Gastroesophageal sphincter (tissue), 4 donors: ENCODE results near the gene AMOTL1. TPM values are rescaled to one million over a fixed set of nuclear protein-coding genes. Genes with fewer than 3 reads are reported as not detected.
"Not testable (repeated sequence)": the region's sequence is repeated elsewhere in the genome, so short reads cannot be mapped to it uniquely, and the experiment has no call there.

ENCODE experiments used
- ATAC-seq: fragments of 150-250 bp; one replicate; pipeline ENCODE4 v1.9.1; 2016; ENCODE audit warnings: mild to moderate bottlenecking, moderate library complexity
- H3K27ac ChIP-seq, 4 donors: fragments of 200-600 bp; sonication (generic) in 3 of 4; 1 replicate in 3 of 4; 2 replicates in 1 of 4; pipeline ENCODE4 v1.5.1; 2016 to 2019
- H3K27me3 ChIP-seq: fragments of 200-600 bp; sonication (generic); one replicate; pipeline ENCODE4 v1.5.1; 2019
- H3K36me3 ChIP-seq, 2 donors: fragments of 200-600 bp; sonication (generic); one replicate each; pipeline ENCODE4 v1.5.1; 2019; ENCODE audit warnings: control low read depth in 1 of 2
- H3K4me1 ChIP-seq, 3 donors: fragments of 200-600 bp; sonication (generic); 1 replicate in 2 of 3; 2 replicates in 1 of 3; pipeline ENCODE4 v1.5.1; 2016 to 2019; ENCODE audit warnings: control low read depth in 2 of 3
- H3K4me3 ChIP-seq, 2 donors: fragments of 200-600 bp; sonication (generic); one replicate each; pipeline ENCODE4 v1.5.1; 2019; ENCODE audit warnings: mild to moderate bottlenecking in 1 of 2, moderate library complexity in 1 of 2
- H3K9me3 ChIP-seq, 3 donors: fragments of 200-600 bp; sonication (generic); one replicate each; pipeline ENCODE4 v1.5.1; 2017 to 2019; ENCODE audit warnings: control low read depth in 2 of 3
- CTCF ChIP-seq, 4 experiments: fragments of 200-600 bp in 2 of 4; fragments of 450-650 bp in 2 of 4; sonication (generic) in 1 of 4; IDR thresholded peaks; one replicate each; pipeline ENCODE4 v1.5.1; 2017 to 2019; ENCODE audit warnings: antibody characterized with exemption in 4 of 4, mild to moderate bottlenecking in 2 of 4, moderate library complexity in 2 of 4
- EP300 ChIP-seq: sonication (generic); formaldehyde crosslinking; IDR thresholded peaks from one replicate; pipeline ENCODE4 v1.6.1; 2017; ENCODE audit warnings: antibody characterized with exemption, mild to moderate bottlenecking
- POLR2A ChIP-seq, 2 donors: fragments of 450-650 bp; IDR thresholded peaks; one replicate each; pipeline ENCODE4 v1.6.1; 2017; ENCODE audit warnings: antibody characterized with exemption in 2 of 2, mild to moderate bottlenecking in 2 of 2, moderate library complexity in 1 of 2
- POLR2AphosphoS5 ChIP-seq: sonication (generic); formaldehyde crosslinking; IDR thresholded peaks from one replicate; pipeline ENCODE4 v1.6.1; 2017; ENCODE audit warnings: antibody characterized with exemption
- WGBS, 2 donors: methylation state at CpG; one replicate each; pipeline ENCODE4 v1.1.5; 2018; ENCODE audit warnings: low coverage in 1 of 2; 5-methylcytosine and 5-hydroxymethylcytosine counted together
- total RNA-seq, 4 donors: library from RNA; depleted of rRNA; stranded (reverse); fragments of >200 nt; gene quantifications; one replicate each; pipeline ENCODE4 v1.1.0, GENCODE V29; 2016

The AMOTL1 gene
- total RNA-seq, 4 donors from 2014 or later, result 136 to 215 (median 176) TPM

DNA sequence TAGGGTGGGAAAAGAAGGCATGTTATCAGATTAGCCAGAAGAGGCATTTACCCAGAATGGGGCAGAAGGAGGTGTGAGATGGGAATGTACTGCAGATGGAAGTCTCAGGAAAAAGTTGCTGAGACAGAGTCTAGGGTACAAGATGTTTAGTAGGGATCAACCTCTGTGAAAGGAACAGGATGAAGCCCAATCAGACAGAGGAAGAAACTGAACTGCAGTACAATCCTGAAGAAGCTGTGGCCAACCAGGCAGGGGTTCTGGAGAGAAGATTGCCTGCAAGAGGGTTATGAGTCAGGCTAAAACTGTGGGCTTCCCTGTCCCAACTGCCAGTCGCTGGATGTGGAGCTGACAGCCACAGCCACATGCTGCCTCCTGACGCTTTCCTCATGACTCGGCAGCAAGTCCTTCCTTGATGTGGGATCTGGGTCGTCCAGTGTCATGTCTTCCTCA lies 141.2 kb downstream of the AMOTL1 start:
- TF ChIP-seq POLR2AphosphoS5, result no peak
- no peak for TF ChIP-seq EP300
- no peak for TF ChIP-seq POLR2A (IDR thresholded peaks at IDR 0.05)
- no peak for TF ChIP-seq CTCF (IDR thresholded peaks at IDR 0.05)
- H3K4me1 ChIP-seq, result no peaks in the 10 kb centered on the region
- no peak overlapping the region for H3K4me3 ChIP-seq
- peaks cover 0 to 13% of the 10 kb centered on the region in 2 donors for H3K36me3 ChIP-seq
- no peaks in the 10 kb centered on the region for H3K27me3 ChIP-seq
- H3K27ac ChIP-seq, result no peak overlapping the region
- no peaks in the 10 kb centered on the region for H3K9me3 ChIP-seq
- WGBS, 2 donors, result 82 to 88% methylated on average over 1 to 2 of the region's 4 CpGs
- no peak for ATAC-seq

DNA sequence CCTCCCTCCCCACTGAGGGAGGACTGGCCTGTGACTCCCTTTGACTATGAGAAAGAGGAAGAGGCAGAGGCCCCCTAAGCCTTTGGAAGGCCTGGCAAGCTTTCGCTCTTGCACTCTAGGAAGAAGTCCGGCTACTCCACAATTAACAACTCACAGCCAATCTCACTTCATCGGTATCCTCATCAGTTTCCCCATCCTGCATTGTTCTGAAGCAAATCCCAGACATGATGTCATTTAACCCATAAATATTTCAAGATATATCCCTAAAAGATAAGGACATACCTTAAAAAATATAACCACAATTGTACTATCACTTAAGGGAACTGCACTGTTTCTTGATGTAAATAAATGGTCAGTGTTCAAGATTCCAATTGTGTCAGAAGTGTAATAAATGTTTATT lies 142.1 kb downstream of the AMOTL1 start:
- Histone ChIP-seq H3K27me3 (no peaks in the 10 kb centered on the region), H3K4me1 (no peaks in the 10 kb centered on the region), H3K4me3 (no peak overlapping the region), H3K9me3 (no peaks in the 10 kb centered on the region), H3K27ac (no peak overlapping the region), H3K36me3 (peaks cover 0 to 13% of the 10 kb centered on the region in 2 donors)
- WGBS, 2 donors, result 33 to 46% methylated on average over 1 to 2 of the region's 3 CpGs
- ATAC-seq, result no peak
- TF ChIP-seq POLR2A (IDR thresholded peaks at IDR 0.05) (no peak), EP300 (no peak), CTCF (IDR thresholded peaks at IDR 0.05) (no peak), POLR2AphosphoS5 (no peak)

GRCh38 chr11:94910779-94911178 lies 142.6 kb downstream of the AMOTL1 start:
- H3K4me3 ChIP-seq, result no peak overlapping the region
- 0% methylated on average over 1 of the region's 1 CpG for WGBS, 2 donors
- TF ChIP-seq POLR2AphosphoS5 (no peak), EP300 (no peak), CTCF (IDR thresholded peaks at IDR 0.05) (no peak), POLR2A (IDR thresholded peaks at IDR 0.05) (no peak)
- peaks cover 0 to 13% of the 10 kb centered on the region in 2 donors for H3K36me3 ChIP-seq
- no peak for ATAC-seq
- H3K4me1 ChIP-seq, result no peaks in the 10 kb centered on the region
- no peaks in the 10 kb centered on the region for H3K27me3 ChIP-seq
- no peak overlapping the region for H3K27ac ChIP-seq
- no peaks in the 10 kb centered on the region for H3K9me3 ChIP-seq

DNA sequence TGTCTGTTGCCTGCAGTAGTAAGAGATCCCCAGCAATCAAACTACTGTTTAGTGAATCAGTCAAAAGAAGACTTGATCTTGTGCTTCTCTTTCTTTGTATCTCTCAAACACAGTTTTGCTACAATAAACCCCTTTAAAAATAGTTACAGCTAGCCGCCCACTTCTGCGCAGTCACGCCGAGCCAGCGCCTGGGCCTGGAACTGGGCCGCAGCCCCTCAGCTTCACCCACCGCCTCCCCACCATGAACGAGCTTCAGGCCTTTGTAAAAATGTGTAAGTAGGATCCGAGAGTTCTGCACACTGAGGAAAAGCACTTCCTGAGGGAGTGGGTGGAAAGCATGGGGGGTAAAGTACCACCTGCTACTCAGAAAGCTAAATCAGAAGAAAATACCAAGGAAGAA lies 144.7 kb downstream of the AMOTL1 start:
- no peaks in the 10 kb centered on the region for H3K4me1 ChIP-seq
- 100% methylated on average over 4 of the region's 9 CpGs; no CpG with 5 or more reads in 1 of the 2 donors for WGBS, 2 donors
- no peak overlapping the region for H3K27ac ChIP-seq
- no peak overlapping the region for H3K4me3 ChIP-seq
- ATAC-seq, result no peak
- H3K36me3 ChIP-seq, result peaks cover 0 to 8% of the 10 kb centered on the region in 2 donors
- H3K27me3 ChIP-seq, result no peaks in the 10 kb centered on the region
- H3K9me3 ChIP-seq, result no peaks in the 10 kb centered on the region
- TF ChIP-seq POLR2AphosphoS5, result no peak
- TF ChIP-seq POLR2A (IDR thresholded peaks at IDR 0.05), result no peak
- no peak for TF ChIP-seq CTCF (IDR thresholded peaks at IDR 0.05)
- no peak for TF ChIP-seq EP300

DNA sequence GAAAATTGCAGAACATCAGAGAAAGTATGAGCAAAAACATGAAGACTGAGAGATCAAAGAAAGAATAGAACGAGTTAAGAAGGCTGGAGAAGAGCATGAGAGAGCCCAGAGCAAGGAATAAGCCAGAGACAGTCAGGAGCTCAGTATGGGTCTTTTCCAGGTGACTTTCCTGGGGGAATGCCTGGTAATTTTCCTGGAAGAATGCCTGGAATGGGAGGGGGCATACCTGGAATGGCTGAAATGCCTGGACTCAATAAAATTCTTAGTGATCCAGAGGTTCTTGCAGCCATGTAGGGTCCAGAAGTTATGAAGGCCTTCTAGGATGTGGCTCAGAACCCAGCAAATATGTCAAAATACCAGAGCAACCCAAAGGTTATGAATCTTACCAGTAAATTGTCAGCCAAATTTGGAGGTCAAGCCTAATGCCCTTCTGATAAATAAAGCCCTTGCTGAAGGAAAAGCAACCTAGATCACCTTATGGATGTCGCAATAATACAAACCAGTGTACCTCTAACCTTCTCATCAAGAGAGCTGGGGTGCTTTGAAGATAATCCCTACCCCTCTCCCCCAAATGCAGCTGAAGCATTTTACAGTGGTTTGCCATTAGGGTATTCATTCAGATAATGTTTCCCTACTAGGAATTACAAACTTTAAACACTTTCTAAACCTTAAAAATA lies 145.7 kb downstream of the AMOTL1 start:
- H3K4me3 ChIP-seq, H3K27ac ChIP-seq, H3K36me3 ChIP-seq, H3K4me1 ChIP-seq, ATAC-seq, H3K27me3 ChIP-seq, H3K9me3 ChIP-seq: not testable (repeated sequence)
- WGBS, 2 donors, result 86% methylated on average over 1 of the region's 2 CpGs; no CpG with 5 or more reads in 1 of the 2 donors
